K562 (cell line): Measurements from ENCODE around the gene ITPRIP. TPM values are rescaled to one million over a fixed set of nuclear protein-coding genes. Genes with fewer than 3 reads are reported as not detected.

Experiments
- E2F6 ChIP-seq, 2 experiments: IDR thresholded peaks; 2 replicates each; pipeline ENCODE4 v1.6.1; 2011; ENCODE audit warnings: borderline replicate concordance in 1 of 2, control low read depth in 1 of 2, low read depth in 1 of 2, low read length in 1 of 2, mild to moderate bottlenecking in 1 of 2, mixed read lengths in 1 of 2, moderate library complexity in 1 of 2; ENCODE audit not compliant: insufficient read depth in 1 of 2, insufficient read length in 1 of 2, poor library complexity in 1 of 2, severe bottlenecking in 1 of 2; ENCODE audit errors: extremely low read depth in 1 of 2
- EP300 ChIP-seq: IDR thresholded peaks from 2 replicates; pipeline ENCODE4 v1.6.1; 2012; ENCODE audit warnings: low read length, improper control_type of control experiment
- GATA2 ChIP-seq: sonication (generic); formaldehyde crosslinking; IDR thresholded peaks from 2 replicates; pipeline ENCODE4 v1.4.0; 2020; ENCODE audit warnings: mild to moderate bottlenecking, missing genetic modification reagents
- HDAC8 ChIP-seq: fragments of 450-650 bp; IDR thresholded peaks from 2 replicates; pipeline ENCODE4 v1.6.1; 2016; ENCODE audit warnings: mild to moderate bottlenecking, missing genetic modification characterization, moderate library complexity, missing compliant biosample characterization
- JUND ChIP-seq, 2 experiments: IDR thresholded peaks; 2 replicates in 1 of 2; 3 replicates in 1 of 2; pipeline ENCODE4 v1.6.1; 2011; ENCODE audit warnings: borderline replicate concordance in 2 of 2, low read depth in 2 of 2, low read length in 2 of 2, improper control_type of control experiment in 1 of 2, missing biosample characterization in 1 of 2, missing genetic modification characterization in 1 of 2, missing genetic modification reagents in 1 of 2
- MTA2 ChIP-seq: fragments of 450-650 bp; IDR thresholded peaks from 2 replicates; pipeline ENCODE4 v1.6.1; 2016; ENCODE audit warnings: low read depth
- NFIC ChIP-seq: fragments of 450-650 bp; IDR thresholded peaks from 2 replicates; pipeline ENCODE4 v1.6.1; 2017; ENCODE audit warnings: mild to moderate bottlenecking, inconsistent platforms
- PRDM10 ChIP-seq: fragments of 450-650 bp; IDR thresholded peaks from 2 replicates; pipeline ENCODE4 v1.6.1; 2018; ENCODE audit not compliant: partially characterized antibody
- RBBP5 ChIP-seq: fragments of 200-600 bp; sonication (generic); IDR thresholded peaks from 2 replicates; pipeline ENCODE4 v1.6.1; 2012; ENCODE audit warnings: borderline replicate concordance, mild to moderate bottlenecking, low read length, control low read depth, inconsistent platforms; ENCODE audit not compliant: insufficient read depth, poor library complexity, severe bottlenecking
- RNF219 ChIP-seq: fragments of 250-450 bp; sonication (Bioruptor Pico); IDR thresholded peaks from 2 replicates; pipeline ENCODE4 v1.5.0; 2022; ENCODE audit warnings: mild to moderate bottlenecking
- TCF3 ChIP-seq: sonication (generic); formaldehyde crosslinking; IDR thresholded peaks from 2 replicates; pipeline ENCODE4 v1.4.0; 2020; ENCODE audit warnings: mild to moderate bottlenecking, missing genetic modification reagents
- ZBTB33 ChIP-seq: sonication (generic); formaldehyde crosslinking; IDR thresholded peaks from 2 replicates; pipeline ENCODE4 v1.8.1; 2023; ENCODE audit warnings: mild to moderate bottlenecking, missing genetic modification reagents
- ZBTB49 ChIP-seq: sonication (generic); formaldehyde crosslinking; IDR thresholded peaks from 2 replicates; pipeline ENCODE4 v1.8.0; 2022; ENCODE audit warnings: missing genetic modification reagents, mild to moderate bottlenecking, borderline replicate concordance
- ZKSCAN8 ChIP-seq: fragments of 200-800 bp; sonication (Bioruptor generic); IDR thresholded peaks from 2 replicates; pipeline ENCODE4 v1.6.1; 2016; ENCODE audit warnings: missing genetic modification characterization, missing compliant biosample characterization
- ZNF354B ChIP-seq: fragments of 250-450 bp; sonication (Bioruptor Pico); IDR thresholded peaks from 2 replicates; pipeline ENCODE4 v1.4.0; 2020
- polyA plus RNA-seq, 8 experiments: library from polyadenylated mRNA; depleted of rRNA in 4 of 8; stranded (reverse) in 5 of 8; unstranded in 3 of 8; fragments of >200 nt; fragmentation: Nextera tagmentation in 2 of 8; fragmentation: Illumina TruSeq in 1 of 8; extraction: Ambion mirVana in 2 of 8; extraction: Trizol in 1 of 8; gene quantifications; 2 replicates each; pipeline versions ENCODE4 v1.2.1 to v1.2.3, GENCODE V29; 2011 to 2014; ENCODE audit warnings: inconsistent platforms in 1 of 8, missing spikeins in 1 of 8
- total RNA-seq, 7 experiments: library from RNA; depleted of rRNA in 6 of 7; stranded (reverse); fragments of >200 nt in 6 of 7; fragmentation: Illumina TruSeq in 2 of 7; extraction: Trizol in 2 of 7; gene quantifications; 2 replicates each; pipeline versions ENCODE4 v1.2.1 to v1.2.3, GENCODE V29; 2011 to 2021; ENCODE audit warnings: low replicate concordance in 1 of 7

Gene ITPRIP
- total and polyA plus RNA-seq, 9 of the 15 experiments (the other 6 are each of a cell fraction or from before 2014, with no cell fraction given): 4.4 to 28.5 (median 10.9) TPM

- no peak for TF ChIP-seq ZBTB49 (CRISPR knock-in tag)
- TF ChIP-seq ZKSCAN8: 0 out of 2 replicates have a peak, but pooled peaks have one; percentile 44
- TF ChIP-seq JUND (IDR thresholded peaks at IDR 0.05; ENCODE audit: borderline replicate concordance, low read depth, low read length): peak; percentile 95
- TF ChIP-seq JUND (tag; IDR thresholded peaks at IDR 0.05; ENCODE audit: borderline replicate concordance, low read depth, low read length): peak; percentile 88; the same call in 2 of the 3 replicates
- peak; percentile 35; the same call in 1 of the 2 replicates for TF ChIP-seq NFIC
- peak in 1 of 2 experiments; percentile 33 for TF ChIP-seq E2F6 (IDR thresholded peaks at IDR 0.05; ENCODE audit: borderline replicate concordance in 1 of 2, extremely low read depth in 1 of 2, insufficient read depth in 1 of 2, insufficient read length in 1 of 2, low read depth in 1 of 2, low read length in 1 of 2, poor library complexity in 1 of 2, severe bottlenecking in 1 of 2)
- no peak for TF ChIP-seq RNF219 (CRISPR knock-in tag)
- TF ChIP-seq EP300: peak; percentile 54; the same call in 1 of the 2 replicates
- TF ChIP-seq RBBP5: no peak
- no peak for TF ChIP-seq ZNF354B (CRISPR knock-in tag)
- TF ChIP-seq HDAC8 (tag): no peak
- TF ChIP-seq GATA2 (CRISPR knock-in tag): peak; percentile 20; the same call in 1 of the 2 replicates
- TF ChIP-seq MTA2: peak; percentile 36
- TF ChIP-seq ZBTB33 (CRISPR knock-in tag): no peak
- peak; percentile 74 for TF ChIP-seq TCF3 (CRISPR knock-in tag)
- TF ChIP-seq PRDM10: peak; percentile 18
Observed at GRCh38 chr10:104260775-104261115, 77.5 kb downstream of the ITPRIP start (continued).
